ENCODE measurements around the gene SNORC.

- TF ChIP-seq POLR2AphosphoS5 (IDR thresholded peaks at IDR 0.05) (no peak), CTCF (IDR thresholded peaks at IDR 0.05) (no peak), POLR2A (IDR thresholded peaks at IDR 0.05) (no peak)
Observed at GRCh38 chr2:232892221-232892620, 22.2 kb downstream of the SNORC start.
